Measurements from ENCODE around the gene RFFL. TPM values are rescaled to one million over a fixed set of nuclear protein-coding genes. Genes with fewer than 3 reads are reported as not detected.

Gene RFFL
- total and polyA plus RNA-seq, 2 of the 4 experiments (the other 2 are of a cell fraction): 11.6 to 19.2 TPM

- no peaks in the 10 kb centered on the region for H3K4me1 ChIP-seq (ENCODE audit: control insufficient read depth, insufficient read depth, low read length)
- no peak overlapping the region for H2AK9ac ChIP-seq (replicated peaks; ENCODE audit: low read depth, low read length, poor library complexity)
- no TSS peak for BruUV-seq (replicated peaks)
- no peak for DNase-seq
- H3K4me3 ChIP-seq (ENCODE audit: insufficient read depth, low read depth, low read length): no peak overlapping the region
- intact Hi-C loops (cut with micrococcal nuclease) (loop anchor here (5.0 kb wide), 2 partner anchors 36 to 364 kb away; no protein-coding TSS in a partner anchor), in situ Hi-C loops (cut with MboI; ENCODE audit: low sequenced_read_pairs) (no loop called here), dilution Hi-C loops (cut with HindIII; ENCODE audit: low sequenced_read_pairs, unreplicated experiment) (no loop called here)
- no peak overlapping the region for H3K9ac ChIP-seq (ENCODE audit: low read depth, low read length)
- peaks cover 15 to 40% of the 10 kb centered on the region in 2 experiments; a peak in 3 of 4 replicates for H3K79me1 ChIP-seq (ENCODE audit: low read depth in 1 of 2, low read length in 2 of 2)
- no peak overlapping the region for H3K27ac ChIP-seq (ENCODE audit: insufficient read depth, low read length)
- H3K36me3 ChIP-seq (ENCODE audit: control insufficient read depth, insufficient read depth, low read length): no peaks in the 10 kb centered on the region
- TF ChIP-seq RAD21 (IDR thresholded peaks at IDR 0.05; ENCODE audit: low read length): no peak
- no peak for TF ChIP-seq CHD1 (IDR thresholded peaks at IDR 0.05; ENCODE audit: low read depth, low read length)
- no peak for TF ChIP-seq ELK1 (IDR thresholded peaks at IDR 0.05; ENCODE audit: borderline replicate concordance, low read depth, low read length)
- no peak for TF ChIP-seq MXI1 (IDR thresholded peaks at IDR 0.05; ENCODE audit: borderline replicate concordance, low read depth, low read length)
- TF ChIP-seq RCOR1 (IDR thresholded peaks at IDR 0.05; ENCODE audit: insufficient replicate concordance, low read length): no peak
- TF ChIP-seq SMC3 (IDR thresholded peaks at IDR 0.05; ENCODE audit: low read depth, low read length): no peak
- TF ChIP-seq CTCF (conservative IDR thresholded peaks at IDR 0.05; ENCODE audit: low read depth, low read length): no peak
- TF ChIP-seq POLR2A (IDR thresholded peaks at IDR 0.05; ENCODE audit: low read depth, low read length): no peak
- no peak for TF ChIP-seq MAZ (IDR thresholded peaks at IDR 0.05; ENCODE audit: borderline replicate concordance, low read depth, low read length)
- no peak for TF ChIP-seq MAFK (IDR thresholded peaks at IDR 0.05; ENCODE audit: low read depth, low read length)
- no peak for TF ChIP-seq BHLHE40 (IDR thresholded peaks at IDR 0.05; ENCODE audit: low read depth, low read length)
- no peak for TF ChIP-seq CEBPB (IDR thresholded peaks at IDR 0.05; ENCODE audit: low read depth, low read length)
- no peak for TF ChIP-seq FOS (IDR thresholded peaks at IDR 0.05; ENCODE audit: low read depth, low read length)
- TF ChIP-seq RFX5 (IDR thresholded peaks at IDR 0.05; ENCODE audit: low read depth, low read length): no peak
- TF ChIP-seq NFE2L2 (IDR thresholded peaks at IDR 0.05; ENCODE audit: low read depth, low read length): no peak
- TF ChIP-seq USF2 (IDR thresholded peaks at IDR 0.05; ENCODE audit: low read depth, low read length): no peak
- no peak overlapping the region for H2AFZ ChIP-seq (replicated peaks; ENCODE audit: low read length, poor library complexity)
- no peak overlapping the region for H2BK20ac ChIP-seq (ENCODE audit: low read depth, low read length)
- H3K18ac ChIP-seq (ENCODE audit: low read depth, low read length): no peak overlapping the region
- no peak overlapping the region for H4K91ac ChIP-seq (ENCODE audit: insufficient read depth, low read depth, low read length)
- no peak overlapping the region for H4K5ac ChIP-seq (ENCODE audit: low read depth, low read length)
- H2BK15ac ChIP-seq (ENCODE audit: low read depth, low read length): no peak overlapping the region
- no CpG with 5 or more reads among the region's 7 CpGs for WGBS, 2 experiments (ENCODE audit: extremely low coverage in 2 of 2, insufficient read length in 1 of 2)
- H2BK120ac ChIP-seq (ENCODE audit: low read depth, low read length): no peak overlapping the region
- H2AK5ac ChIP-seq (ENCODE audit: low read depth, low read length): no peak overlapping the region
- ATAC-seq (ENCODE audit: low read depth): no peak
- H3K27me3 ChIP-seq (ENCODE audit: control insufficient read depth, insufficient read depth, low read length): no peaks in the 10 kb centered on the region
- no peak overlapping the region for H4K8ac ChIP-seq (ENCODE audit: low read depth in 2 of 2, low read length in 2 of 2)
- H3K9me3 ChIP-seq (ENCODE audit: control insufficient read depth, insufficient read depth, low read length): no peaks in the 10 kb centered on the region
- no peak overlapping the region for H3K14ac ChIP-seq (replicated peaks; ENCODE audit: low read depth, low read length)
- no peak overlapping the region for H3K4ac ChIP-seq (ENCODE audit: low read depth, low read length)
- H2BK5ac ChIP-seq (ENCODE audit: low read depth, low read length, poor library complexity, severe bottlenecking): no peak overlapping the region
- POLR2A ChIA-PET (ENCODE audit: unreplicated experiment): no interaction called here
- CTCF ChIA-PET: interaction anchor here (0.8 kb wide), 1 partner anchor 23 kb away, joined by 4 read pairs; the partner anchor contains the start of gene RFFL
- H3K9me1 ChIP-seq (ENCODE audit: insufficient read depth, low read length): peaks cover 2% of the 10 kb centered on the region; the same call in 1 of the 2 replicates
- H4K20me1 ChIP-seq (ENCODE audit: insufficient read depth, low read length): 0 out of 2 replicates have a peak, but pooled peaks cover 5% of the 10 kb centered on the region
- no peak overlapping the region for H3K56ac ChIP-seq (ENCODE audit: extremely low read depth, insufficient read depth, low read length)
- H3K4me2 ChIP-seq (ENCODE audit: low read depth, low read length): no peak overlapping the region
- no peak overlapping the region for H3K23ac ChIP-seq (ENCODE audit: low read depth, low read length)
Measured at GRCh38 chr17:35041390-35041789, 22.1 kb downstream of the RFFL start.
